ENCODE measurements around the gene LRIG1. TPM values are rescaled to one million over a fixed set of nuclear protein-coding genes. Genes with fewer than 3 reads are reported as not detected.
A peak's percentile ranks its signal among the peaks of the same experiment; 100 is the strongest.

LRIG1 gene
- total RNA-seq, 1 experiment from 2014 or later: 2.2 TPM

- Histone ChIP-seq H3K4me3 (ENCODE audit: low read length) (peak overlapping the region; percentile 61), H3K27ac (ENCODE audit: low read length) (no peak overlapping the region)
Observed at GRCh38 chr3:66501483-66502244, 842 bp upstream of the LRIG1 start.

GRCh38 chr3:66499881-66500575 lies 794 bp downstream of the LRIG1 start:
- Histone ChIP-seq H4K20me1 (ENCODE audit: low read length) (no peaks in the 10 kb centered on the region), H3K4me2 (ENCODE audit: low read length) (peak overlapping the region; percentile 76), H3F3A (ENCODE audit: low read length, unreplicated experiment) (no peaks in the 10 kb centered on the region), H3K27me3 (ENCODE audit: low read length) (no peaks in the 10 kb centered on the region), H3K9me2 (replicated peaks; ENCODE audit: low read length) (no peaks in the 10 kb centered on the region), H3K79me2 (ENCODE audit: low read length) (no peaks in the 10 kb centered on the region), H3K36me3 (ENCODE audit: low read depth, low read length) (no peaks in the 10 kb centered on the region), H3K4me3 (ENCODE audit: low read length) (peak overlapping the region; percentile 64), H2AFZ (ENCODE audit: low read length) (peak overlapping the region; percentile 57), H3K9me3 (ENCODE audit: low read length) (no peaks in the 10 kb centered on the region), H3K27ac (ENCODE audit: low read length) (no peak overlapping the region), H3K4me1 (ENCODE audit: insufficient read depth, low read length) (no peaks in the 10 kb centered on the region), H3K9ac (ENCODE audit: low read length) (no peak overlapping the region)
- DNase-seq (no peak), ATAC-seq (no peak)
- no TSS peak for BruUV-seq (replicated peaks)
- POLR2A ChIA-PET (ENCODE audit: unreplicated experiment): no interaction called here
- CTCF ChIA-PET: no interaction called here
- TF ChIP-seq EZH2 (IDR thresholded peaks at IDR 0.05; ENCODE audit: low read length, unreplicated experiment): no peak
- no peak for TF ChIP-seq EZH2phosphoT487 (IDR thresholded peaks at IDR 0.05; ENCODE audit: borderline replicate concordance, low read length)
- no peak for TF ChIP-seq CTCF (conservative IDR thresholded peaks at IDR 0.05; ENCODE audit: low read depth, low read length)
- intact Hi-C loops (cut with micrococcal nuclease): loop anchor here (2.0 kb wide), 1 partner anchor 55 kb away; no protein-coding TSS in a partner anchor

More at GRCh38 chr3:66501483-66502244, 842 bp upstream of the LRIG1 start:
- ATAC-seq (no peak), DNase-seq (no peak)
- POLR2A ChIA-PET (ENCODE audit: unreplicated experiment): no interaction called here
- CTCF ChIA-PET: no interaction called here
- Histone ChIP-seq H2AFZ (ENCODE audit: low read length) (peak overlapping the region; percentile 79), H3K9me3 (ENCODE audit: low read length) (no peaks in the 10 kb centered on the region), H3K27me3 (ENCODE audit: low read length) (no peaks in the 10 kb centered on the region), H3F3A (ENCODE audit: low read length, unreplicated experiment) (no peaks in the 10 kb centered on the region), H3K4me2 (ENCODE audit: low read length) (peak overlapping the region; percentile 80), H3K9me2 (replicated peaks; ENCODE audit: low read length) (no peaks in the 10 kb centered on the region), H3K79me2 (ENCODE audit: low read length) (no peaks in the 10 kb centered on the region), H3K4me1 (ENCODE audit: insufficient read depth, low read length) (no peaks in the 10 kb centered on the region), H3K9ac (ENCODE audit: low read length) (no peak overlapping the region), H4K20me1 (ENCODE audit: low read length) (no peaks in the 10 kb centered on the region), H3K36me3 (ENCODE audit: low read depth, low read length) (no peaks in the 10 kb centered on the region)
- TF ChIP-seq CTCF (conservative IDR thresholded peaks at IDR 0.05; ENCODE audit: low read depth, low read length): no peak
- no peak for TF ChIP-seq EZH2 (IDR thresholded peaks at IDR 0.05; ENCODE audit: low read length, unreplicated experiment)
- TF ChIP-seq EZH2phosphoT487 (IDR thresholded peaks at IDR 0.05; ENCODE audit: borderline replicate concordance, low read length): no peak
- intact Hi-C loops (cut with micrococcal nuclease): loop anchor here (2.0 kb wide), 1 partner anchor 53 kb away; no protein-coding TSS in a partner anchor
- no TSS peak for BruUV-seq (replicated peaks)

Data from PC-3 (cell line).